B cell (primary cell): Measurements from ENCODE around the gene FTO. TPM values are rescaled to one million over a fixed set of nuclear protein-coding genes. Genes with fewer than 3 reads are reported as not detected.

Experiments
- ATAC-seq: fragments of 200-7000 bp; cut with Tn5 transposase; one replicate; pipeline ENCODE4 v1.10.0; 2021; ENCODE audit warnings: low read depth, mild to moderate bottlenecking, moderate number of reproducible peaks, moderate library complexity
- CTCF ChIA-PET: fragments of 350-600 bp; sonication (Branson Sonifier 250); formaldehyde crosslinking; loops from one replicate; lab custom pipeline; 2021; ENCODE audit warnings: antibody characterized with exemption, inconsistent platforms; lab: Charles Lee
- POLR2A ChIA-PET: fragments of 350-600 bp; sonication (Branson Sonifier 250); formaldehyde crosslinking; loops from one replicate; lab custom pipeline; 2021; ENCODE audit warnings: antibody characterized with exemption; lab: Charles Lee
- DNase-seq: peaks from one replicate; pipeline ENCODE4 v3.0.0; 2013
- H2AFZ ChIP-seq: 2 replicates; pipeline ENCODE4 v1.6.1; 2012; ENCODE audit warnings: mild to moderate bottlenecking, low read depth, low read length; ENCODE audit not compliant: insufficient read depth, poor library complexity, severe bottlenecking
- H3K27ac ChIP-seq, 2 donors: 1 replicate in 1 of 2; 2 replicates in 1 of 2; pipeline ENCODE4 v1.5.1; 2012 to 2013; ENCODE audit warnings: low read length in 2 of 2, mild to moderate bottlenecking in 2 of 2, moderate library complexity in 1 of 2
- H3K27me3 ChIP-seq, 4 experiments: fragments of 200-600 bp in 1 of 4; sonication (generic) in 1 of 4; replicated peaks in 1 of 4; 1 replicate in 2 of 4; 2 replicates in 2 of 4; pipeline versions ENCODE4 v1.6.1 to v1.7.0; 2013 to 2016; ENCODE audit warnings: low read length in 3 of 4, mild to moderate bottlenecking in 2 of 4, mixed read lengths in 1 of 4, moderate library complexity in 1 of 4; ENCODE audit not compliant: insufficient read depth in 4 of 4, control insufficient read depth in 3 of 4; ENCODE audit errors: control extremely low read depth in 1 of 4
- H3K36me3 ChIP-seq, 2 experiments: replicated peaks in 1 of 2; 1 replicate in 1 of 2; 2 replicates in 1 of 2; pipeline versions ENCODE4 v1.6.1 to v1.7.1; 2013; ENCODE audit warnings: low read length in 1 of 2; ENCODE audit not compliant: insufficient read depth in 2 of 2, control insufficient read depth in 1 of 2; ENCODE audit errors: control extremely low read depth in 1 of 2, extremely low read depth in 1 of 2
- H3K4me1 ChIP-seq, 2 donors: fragments of 200-600 bp in 1 of 2; sonication (generic) in 1 of 2; 1 replicate in 1 of 2; 2 replicates in 1 of 2; pipeline versions ENCODE4 v1.5.1 to v1.6.1; 2013 to 2017; ENCODE audit warnings: low read length in 2 of 2; ENCODE audit not compliant: control insufficient read depth in 2 of 2, insufficient read depth in 2 of 2
- H3K4me2 ChIP-seq: replicated peaks from 2 replicates; pipeline ENCODE3; 2012; ENCODE audit warnings: mild to moderate bottlenecking, low read depth, low read length; ENCODE audit not compliant: poor library complexity, severe bottlenecking
- H3K4me3 ChIP-seq, 5 experiments: fragments of 200-600 bp in 1 of 5; sonication (generic) in 1 of 5; 1 replicate in 3 of 5; 2 replicates in 2 of 5; pipeline versions ENCODE4 v1.5.1 to v1.7.0; 2011 to 2016; ENCODE audit warnings: low read length in 4 of 5, mild to moderate bottlenecking in 4 of 5, low read depth in 2 of 5, control low read depth in 1 of 5, moderate library complexity in 1 of 5; ENCODE audit not compliant: insufficient read depth in 1 of 5; ENCODE audit errors: control extremely low read depth in 1 of 5, extremely low read depth in 1 of 5
- H3K79me2 ChIP-seq: fragments of 200-600 bp; sonication (generic); one replicate; pipeline ENCODE4 v1.6.0; 2016; ENCODE audit warnings: low read length; ENCODE audit not compliant: control insufficient read depth, insufficient read depth
- H3K9ac ChIP-seq: fragments of 200-600 bp; sonication (generic); 2 replicates; pipeline ENCODE4 v1.6.1; 2017; ENCODE audit warnings: mild to moderate bottlenecking, low read length, moderate library complexity
- H3K9me3 ChIP-seq, 3 donors: one replicate each; pipeline versions ENCODE4 v1.6.1 to v1.7.1; 2013; ENCODE audit warnings: low read length in 2 of 3; ENCODE audit not compliant: control insufficient read depth in 2 of 3, insufficient read depth in 1 of 3; ENCODE audit errors: control extremely low read depth in 1 of 3
- H4K20me1 ChIP-seq: 2 replicates; pipeline ENCODE4 v1.6.0; 2012; ENCODE audit warnings: mild to moderate bottlenecking, low read length; ENCODE audit not compliant: insufficient read depth, control insufficient read depth, poor library complexity, severe bottlenecking
- H3K27ac Mint-ChIP-seq: one replicate; pipeline ENCODE4 v1.8.0; 2021; ENCODE audit warnings: mixed read lengths
- H3K27me3 Mint-ChIP-seq: one replicate; pipeline ENCODE4 v1.8.0; 2021; ENCODE audit warnings: mixed read lengths
- H3K4me1 Mint-ChIP-seq: one replicate; pipeline ENCODE4 v1.8.0; 2021; ENCODE audit warnings: mixed read lengths
- H3K4me3 Mint-ChIP-seq: one replicate; pipeline ENCODE4 v1.8.0; 2021; ENCODE audit warnings: mixed read lengths
- H3K9me3 Mint-ChIP-seq: one replicate; pipeline ENCODE4 v1.8.0; 2022; ENCODE audit warnings: mixed read lengths; ENCODE audit not compliant: insufficient read depth
- EZH2 ChIP-seq: IDR thresholded peaks from 2 replicates; pipeline ENCODE4 v1.6.1; 2012; ENCODE audit warnings: borderline replicate concordance, low read depth, mild to moderate bottlenecking, moderate library complexity, low read length; ENCODE audit not compliant: insufficient read depth, poor library complexity, severe bottlenecking
- WGBS: methylation state at CpG from one replicate; pipeline ENCODE4 v1.1.5; 2013; ENCODE audit warnings: missing lambda C conversion rate; ENCODE audit not compliant: insufficient coverage; 5-methylcytosine and 5-hydroxymethylcytosine counted together
- intact Hi-C: fragments of 100-400 bp; cut with micrococcal nuclease; formaldehyde crosslinking; loops from one replicate; pipeline ENCODE4 v1.10.0; 2022
- polyA plus RNA-seq: library from polyadenylated mRNA; depleted of rRNA; stranded (reverse); fragments of >200 nt; gene quantifications from 2 replicates; pipeline ENCODE4 v1.2.3, GENCODE V29; 2012
- total RNA-seq, 2 donors: library from RNA; stranded (reverse); fragments of 120-200 nt in 1 of 2; gene quantifications; 1 replicate in 1 of 2; 2 replicates in 1 of 2; pipeline versions ENCODE4 v1.2.3 to v1.2.4, GENCODE V29; 2013 to 2022
- TF ChIP-seq, protein P1 (sequence below): fragments of 200-600 bp; IDR thresholded peaks from one replicate; pipeline ENCODE4 v1.8.0; 2022; ENCODE audit warnings: antibody characterized with exemption, mild to moderate bottlenecking

The FTO gene
- total and polyA plus RNA-seq, 2 donors (not counting 1 experiment from before 2014, with no cell fraction given): 26.5 to 68.5 TPM

DNA sequence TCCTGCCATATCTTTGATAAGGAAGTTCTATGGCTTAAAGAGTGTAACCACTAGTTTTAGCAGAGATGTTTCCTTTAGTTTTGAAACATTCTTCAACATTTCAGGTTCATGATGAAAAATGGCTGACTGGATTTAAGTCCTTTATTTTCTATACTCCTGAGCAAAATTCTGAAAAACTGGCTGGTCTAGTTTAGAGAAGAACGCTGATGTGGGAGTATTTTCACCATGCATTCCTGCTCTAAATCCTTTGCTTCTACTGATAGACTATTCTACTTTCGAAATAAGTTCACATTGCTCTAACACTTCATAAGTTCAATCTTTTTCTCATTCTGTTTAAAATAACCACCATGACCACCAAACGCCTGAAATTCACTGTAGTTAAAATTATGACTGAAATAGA lies 281.9 kb downstream of the FTO start:
- ATAC-seq (no peak), DNase-seq (no peak)
- Histone ChIP-seq H3K4me1 (no peaks in the 10 kb centered on the region), H3K36me3 (no peaks in the 10 kb centered on the region), H3K27me3 (no peaks in the 10 kb centered on the region), H2AFZ (no peak overlapping the region), H3K4me2 (no peak overlapping the region), H4K20me1 (no peaks in the 10 kb centered on the region), H3K9me3 (no peaks in the 10 kb centered on the region), H3K4me3 (no peak overlapping the region), H3K79me2 (no peaks in the 10 kb centered on the region), H3K27ac (no peak overlapping the region), H3K9ac (no peak overlapping the region)
- Mint-ChIP-seq H3K4me1 (no peaks in the 10 kb centered on the region), H3K27ac (no peak overlapping the region), H3K9me3 (no peaks in the 10 kb centered on the region), H3K4me3 (no peak overlapping the region), H3K27me3 (no peaks in the 10 kb centered on the region)
- no CpG with 5 or more reads among the region's 3 CpGs for WGBS
- TF ChIP-seq EZH2: no peak
- TF ChIP-seq, protein P1, sequence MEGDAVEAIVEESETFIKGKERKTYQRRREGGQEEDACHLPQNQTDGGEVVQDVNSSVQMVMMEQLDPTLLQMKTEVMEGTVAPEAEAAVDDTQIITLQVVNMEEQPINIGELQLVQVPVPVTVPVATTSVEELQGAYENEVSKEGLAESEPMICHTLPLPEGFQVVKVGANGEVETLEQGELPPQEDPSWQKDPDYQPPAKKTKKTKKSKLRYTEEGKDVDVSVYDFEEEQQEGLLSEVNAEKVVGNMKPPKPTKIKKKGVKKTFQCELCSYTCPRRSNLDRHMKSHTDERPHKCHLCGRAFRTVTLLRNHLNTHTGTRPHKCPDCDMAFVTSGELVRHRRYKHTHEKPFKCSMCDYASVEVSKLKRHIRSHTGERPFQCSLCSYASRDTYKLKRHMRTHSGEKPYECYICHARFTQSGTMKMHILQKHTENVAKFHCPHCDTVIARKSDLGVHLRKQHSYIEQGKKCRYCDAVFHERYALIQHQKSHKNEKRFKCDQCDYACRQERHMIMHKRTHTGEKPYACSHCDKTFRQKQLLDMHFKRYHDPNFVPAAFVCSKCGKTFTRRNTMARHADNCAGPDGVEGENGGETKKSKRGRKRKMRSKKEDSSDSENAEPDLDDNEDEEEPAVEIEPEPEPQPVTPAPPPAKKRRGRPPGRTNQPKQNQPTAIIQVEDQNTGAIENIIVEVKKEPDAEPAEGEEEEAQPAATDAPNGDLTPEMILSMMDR: no peak
- ChIA-PET CTCF (no interaction called here), POLR2A (no interaction called here)
- intact Hi-C loops: no loop called here

DNA sequence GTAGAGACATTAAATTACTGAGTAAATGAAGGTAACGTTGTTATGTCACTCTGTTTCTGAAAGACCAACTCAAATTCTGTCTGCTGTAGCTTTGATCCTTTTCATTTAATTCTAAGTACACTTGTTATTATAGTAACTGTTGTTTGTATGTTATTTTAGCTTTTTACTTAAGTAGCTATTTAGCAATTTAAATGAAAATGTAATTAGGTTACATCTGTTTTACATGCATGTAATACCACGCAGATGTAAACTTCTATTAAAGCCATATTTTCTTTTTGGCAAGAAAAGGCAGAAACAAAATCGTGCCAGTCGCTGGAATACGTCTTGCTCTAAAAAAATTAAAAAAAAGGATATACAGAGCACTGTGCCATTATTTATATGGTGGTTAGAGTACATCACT lies 282.8 kb downstream of the FTO start:
- no peaks in the 10 kb centered on the region for H3K27me3 Mint-ChIP-seq
- DNase-seq (no peak), ATAC-seq (no peak)
- TF ChIP-seq EZH2: no peak
- TF ChIP-seq, protein P1: no peak
- no peak overlapping the region for H3K27ac Mint-ChIP-seq
- Histone ChIP-seq H3K9ac (no peak overlapping the region), H3K36me3 (no peaks in the 10 kb centered on the region), H3K79me2 (no peaks in the 10 kb centered on the region), H3K4me1 (no peaks in the 10 kb centered on the region), H3K9me3 (no peaks in the 10 kb centered on the region), H4K20me1 (no peaks in the 10 kb centered on the region), H3K4me3 (no peak overlapping the region), H2AFZ (no peak overlapping the region), H3K4me2 (no peak overlapping the region), H3K27me3 (no peaks in the 10 kb centered on the region), H3K27ac (no peak overlapping the region)
- no peak overlapping the region for H3K4me3 Mint-ChIP-seq
- no CpG with 5 or more reads among the region's 5 CpGs for WGBS
- H3K9me3 Mint-ChIP-seq: no peaks in the 10 kb centered on the region
- ChIA-PET CTCF (no interaction called here), POLR2A (no interaction called here)
- no peaks in the 10 kb centered on the region for H3K4me1 Mint-ChIP-seq
- intact Hi-C loops: no loop called here
